Activated CD4-positive, alpha-beta T cell treated with anti-CD3 and anti-CD28 coated beads, Interleukin-2, amount 50 U/mL, for 1 hour (primary cell): Measurements from ENCODE around the gene PNPLA7.
"Not testable (repeated sequence)": the region's sequence is repeated elsewhere in the genome, so short reads cannot be mapped to it uniquely, and the experiment has no call there.

Source experiments
- DNase-seq: peaks from one replicate; pipeline ENCODE4 v3.0.0-alpha.2; 2020

PNPLA7 gene

DNA sequence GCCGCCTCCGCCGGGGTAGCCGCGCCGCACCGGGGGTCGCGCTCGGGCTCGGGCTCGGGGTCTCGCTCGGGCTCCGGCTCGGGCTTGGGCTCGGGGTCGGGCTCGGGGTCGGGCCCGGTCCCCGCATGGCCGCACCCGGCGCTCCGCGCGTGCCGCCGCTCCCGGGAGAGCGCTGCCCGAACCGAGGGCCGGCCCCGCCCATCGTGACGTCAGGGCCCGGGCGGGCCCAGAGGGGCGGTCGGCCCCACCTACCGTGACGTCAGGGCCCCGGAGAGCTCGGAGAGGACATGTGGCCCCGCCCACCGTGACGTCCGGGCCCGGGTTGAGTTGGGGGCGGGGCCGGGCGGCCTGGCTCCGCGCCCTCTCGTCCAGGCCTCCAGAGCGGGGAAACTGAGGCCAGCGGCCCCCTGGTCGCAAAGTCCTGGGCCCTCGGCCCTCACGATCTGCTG, 91.0 kb downstream of the PNPLA7 start, which contains the start of gene NSMF:
Gene NSMF (minus strand): TSS at position 183 of the 449 bp plus-strand sequence. CDS start 232 bp downstream, outside the sequence.
- DNase-seq = peak; percentile 95

DNA sequence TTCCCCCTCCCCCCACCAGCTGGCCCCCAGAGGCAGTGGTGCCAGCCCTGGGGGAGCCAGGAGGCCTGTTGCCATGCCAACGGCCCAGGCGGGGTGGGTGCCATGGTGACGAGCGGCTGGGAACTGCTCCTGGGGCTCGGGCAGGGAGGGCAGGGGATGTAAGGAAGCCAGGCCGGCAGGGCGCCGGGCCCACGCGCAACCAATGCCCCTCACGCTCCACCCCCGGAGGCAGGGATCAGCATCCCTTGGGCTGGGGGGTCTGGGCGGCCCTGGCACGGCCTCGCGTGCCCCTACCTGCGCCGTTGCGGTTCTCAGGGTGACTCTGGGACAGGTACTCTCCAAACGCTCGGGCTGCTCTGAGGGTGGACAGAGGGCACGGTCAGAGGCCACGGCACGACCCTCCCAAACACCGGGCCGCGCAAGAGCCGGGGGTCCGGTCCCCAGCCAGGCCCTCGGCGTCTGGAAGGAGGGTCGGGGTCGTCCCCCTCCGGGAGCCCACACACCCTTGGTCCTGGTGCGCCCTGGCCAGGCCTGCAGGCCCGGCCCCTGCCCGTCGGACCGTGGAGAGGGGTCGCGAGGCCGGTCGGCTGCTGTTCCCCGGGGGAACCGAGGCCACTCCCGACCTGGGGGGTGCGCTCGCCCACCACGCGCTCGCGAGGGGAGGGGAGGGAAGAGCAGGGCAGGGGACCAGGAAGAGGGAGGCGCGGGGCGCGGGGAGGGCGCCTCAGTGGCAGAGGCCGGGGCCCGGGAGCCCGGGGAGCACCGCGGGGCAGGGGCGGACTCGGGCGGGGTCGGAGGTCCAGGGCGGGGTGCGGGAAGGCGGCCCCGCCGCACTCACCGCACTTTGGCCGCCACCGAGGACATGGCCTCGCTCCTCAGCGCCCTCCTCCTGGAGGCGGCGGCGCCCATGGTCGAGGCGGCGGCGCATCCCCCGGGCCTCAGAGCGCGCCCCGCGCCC, 91.7 kb downstream of the PNPLA7 start:
- no peak for DNase-seq

DNA sequence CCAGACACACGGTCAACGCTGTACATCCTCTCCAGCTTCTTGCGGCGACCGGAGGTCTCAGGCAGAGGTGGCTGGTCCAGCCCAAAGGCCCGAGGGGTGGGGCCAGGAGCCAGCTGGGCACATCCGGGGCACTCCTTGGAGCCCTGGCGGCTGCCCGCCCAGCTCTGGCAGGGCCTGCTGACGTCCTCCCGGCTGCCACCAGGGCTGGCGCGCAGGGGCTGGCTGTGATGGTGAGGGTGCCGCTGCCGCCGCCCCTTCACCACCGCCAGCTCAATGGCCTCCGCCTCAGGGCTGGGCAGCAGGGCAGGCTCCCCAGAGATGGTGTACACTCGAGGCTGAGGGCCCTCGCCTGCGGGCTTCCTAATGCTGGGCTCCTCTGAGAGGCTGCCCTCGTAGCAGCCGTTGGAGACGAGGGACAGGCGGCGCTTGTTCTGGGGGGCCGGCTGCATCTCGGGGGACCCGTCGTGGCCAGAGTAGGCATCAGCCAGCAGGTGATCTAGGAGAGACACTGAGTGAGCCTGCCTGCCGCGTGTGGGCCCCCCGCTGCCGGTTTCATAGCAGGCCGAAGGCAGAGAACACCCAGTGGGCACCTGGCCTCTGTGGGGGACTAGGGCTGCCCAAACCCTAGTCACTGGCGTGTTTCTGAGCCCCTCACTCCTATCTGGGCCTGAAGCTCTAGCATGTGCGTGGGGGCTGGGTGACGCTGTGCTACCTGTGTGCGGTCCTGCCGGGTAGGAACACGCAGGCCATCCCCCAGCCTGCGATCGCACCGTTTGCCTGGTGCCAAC, 92.6 kb downstream of the PNPLA7 start:
- DNase-seq = no peak

- no peak for DNase-seq
Observed at GRCh38 chr9:137456864-137457405, 93.3 kb downstream of the PNPLA7 start.

GRCh38 chr9:137456061-137456863, 93.9 kb downstream of the PNPLA7 start:
- no peak for DNase-seq

GRCh38 chr9:137455359-137455991, 94.7 kb downstream of the PNPLA7 start:
- no peak for DNase-seq

- DNase-seq = no peak
Observed at GRCh38 chr9:137454597-137455358, 95.4 kb downstream of the PNPLA7 start.

DNA sequence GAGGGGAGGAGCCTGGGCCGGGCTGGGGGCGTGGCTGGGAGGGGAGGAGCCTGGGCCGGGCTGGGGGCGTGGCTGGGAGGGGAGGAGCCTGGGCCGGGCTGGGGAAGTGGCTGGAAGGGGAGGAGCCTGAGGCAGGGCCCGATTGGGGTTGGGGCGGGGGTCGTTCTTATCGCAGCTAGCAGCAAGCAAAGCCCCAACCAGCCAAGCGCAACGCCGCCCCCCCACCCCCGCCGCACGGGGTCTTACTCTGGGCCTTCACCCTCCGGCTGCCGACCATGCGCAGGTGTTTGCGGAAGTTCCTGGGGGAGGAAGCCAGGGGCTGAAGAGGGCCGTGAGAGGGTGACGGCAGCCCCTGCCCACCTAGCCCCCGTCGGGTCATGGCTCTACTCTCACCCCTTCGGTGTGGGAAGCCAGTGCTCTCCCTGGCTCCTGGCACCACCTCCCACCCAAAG, 96.0 kb downstream of the PNPLA7 start:
- DNase-seq = peak; percentile 45

- DNase-seq = peak; percentile 65
Observed at GRCh38 chr9:137453643-137454081, 96.5 kb downstream of the PNPLA7 start.

DNA sequence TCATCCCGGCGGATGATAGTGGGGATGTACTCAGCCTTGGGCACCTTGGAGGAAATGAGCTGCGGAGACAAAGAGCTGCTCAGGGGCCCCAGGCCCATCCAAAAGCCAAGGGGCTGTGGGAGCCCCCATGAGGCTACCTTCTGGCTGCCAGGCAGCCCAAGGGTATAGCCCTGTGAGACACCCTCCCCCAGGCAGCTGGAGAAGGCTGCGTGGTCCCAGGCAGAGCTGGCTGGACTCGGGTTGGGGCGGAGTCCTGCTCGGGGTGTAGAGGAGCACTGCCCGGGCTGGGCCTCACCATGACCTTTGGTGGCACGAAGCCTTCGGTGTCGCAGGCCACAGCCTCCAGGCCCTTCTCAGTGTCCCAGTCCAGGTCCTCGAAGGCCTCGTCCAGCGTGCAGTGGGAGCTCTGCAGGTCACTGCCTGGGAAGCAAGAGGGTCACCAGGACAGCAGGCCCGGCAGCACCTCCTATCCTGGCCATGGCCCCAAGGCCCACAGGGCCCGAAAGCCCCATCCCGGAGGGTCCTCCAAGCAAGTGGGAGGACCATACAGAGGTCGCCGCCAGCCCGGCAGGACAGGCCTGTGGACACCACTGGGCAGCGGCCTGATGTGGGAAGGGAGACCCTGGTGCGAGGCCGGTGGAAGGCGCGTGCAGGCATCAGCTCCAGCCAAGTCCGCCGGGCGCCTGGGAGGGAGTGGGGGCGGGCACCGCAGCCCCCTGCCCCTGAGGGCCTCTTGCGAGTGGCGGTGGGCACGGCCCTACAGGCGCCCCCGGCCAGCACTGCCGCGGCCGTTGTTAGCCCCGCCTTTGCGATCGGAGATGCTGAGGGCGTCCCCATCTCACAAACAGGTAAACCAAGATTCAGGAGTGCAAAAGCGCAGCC, 97.2 kb downstream of the PNPLA7 start:
- DNase-seq = no peak

- no peak for DNase-seq
Observed at GRCh38 chr9:137452006-137452760, 98.0 kb downstream of the PNPLA7 start.

GRCh38 chr9:137451264-137452005, 98.8 kb downstream of the PNPLA7 start:
- DNase-seq = not testable (repeated sequence)

DNA sequence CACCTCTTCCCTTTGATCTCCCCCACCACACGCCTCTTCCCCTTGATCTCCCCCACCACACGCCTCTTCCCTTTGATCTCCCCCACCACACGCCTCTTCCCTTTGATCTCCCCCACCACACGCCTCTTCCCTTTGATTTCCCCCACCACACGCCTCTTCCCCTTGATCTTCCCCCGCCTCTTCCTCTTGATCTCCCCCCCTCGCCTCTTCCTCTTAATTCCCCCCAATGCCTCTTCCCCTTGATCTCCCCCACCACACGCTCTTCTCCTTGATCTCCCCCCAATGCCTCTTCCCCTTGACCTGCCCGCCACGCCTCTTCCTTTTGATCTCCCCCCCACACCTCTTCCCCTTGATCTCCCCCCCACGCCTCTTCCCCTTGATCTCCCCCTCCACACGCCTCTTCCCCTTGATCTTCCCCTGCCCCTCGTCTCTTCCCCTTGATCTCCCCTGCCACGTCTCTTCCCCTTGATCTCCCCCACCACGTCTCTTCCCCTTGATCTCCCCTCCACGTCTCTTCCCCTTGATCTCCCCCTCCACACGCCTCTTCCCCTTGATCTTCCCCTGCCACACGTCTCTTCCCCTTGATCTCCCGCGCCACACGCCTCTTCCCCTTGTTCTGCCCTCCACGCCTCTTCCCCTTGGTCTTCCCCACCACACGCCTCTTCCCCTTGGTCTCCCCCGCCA, 99.5 kb downstream of the PNPLA7 start:
- not testable (repeated sequence) for DNase-seq

DNA sequence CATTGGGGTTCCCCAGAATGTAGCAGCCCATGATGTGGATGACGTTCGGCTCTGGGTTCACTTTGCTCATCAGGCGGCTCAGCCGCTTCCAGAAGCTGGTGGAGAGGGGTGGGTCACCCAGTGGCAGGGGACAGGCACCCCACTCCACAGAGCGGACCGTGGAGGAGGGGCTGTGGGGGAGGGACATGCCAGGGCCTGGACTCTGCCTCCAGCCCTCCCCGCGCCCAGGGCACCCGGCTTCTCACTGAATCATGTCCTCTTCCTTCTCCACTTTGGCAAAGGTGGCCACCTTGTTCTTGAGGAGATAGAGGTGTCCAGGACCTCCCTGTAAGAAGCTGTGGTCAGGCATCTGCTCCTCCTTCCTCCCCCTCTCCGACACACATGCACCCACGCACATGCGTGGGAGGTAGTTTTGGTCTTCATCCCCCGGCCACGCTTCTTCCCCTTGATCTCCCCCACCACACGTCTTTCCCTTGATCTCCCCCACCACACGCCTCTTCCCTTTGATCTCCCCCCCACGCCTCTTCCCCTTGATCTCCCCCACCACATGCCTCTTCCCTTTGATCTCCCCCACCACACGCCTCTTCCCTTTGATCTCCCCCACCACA, 100.2 kb downstream of the PNPLA7 start:
- no peak for DNase-seq

- DNase-seq = no peak
Observed at GRCh38 chr9:137449081-137449844, 100.9 kb downstream of the PNPLA7 start.

GRCh38 chr9:137448602-137448962, 101.6 kb downstream of the PNPLA7 start:
- no peak for DNase-seq
